Neutrophil (primary cell): Measurements from ENCODE around the gene UGGT2.
"Not testable (repeated sequence)": the region's sequence is repeated elsewhere in the genome, so short reads cannot be mapped to it uniquely, and the experiment has no call there.

ENCODE experiments used
- H3K27ac ChIP-seq: fragments of 200-600 bp; sonication (generic); 2 replicates; pipeline ENCODE4 v1.5.1; 2016; ENCODE audit warnings: mild to moderate bottlenecking, moderate library complexity
- H3K27me3 ChIP-seq: fragments of 200-600 bp; sonication (generic); 2 replicates; pipeline ENCODE4 v1.6.0; 2016; ENCODE audit warnings: mild to moderate bottlenecking
- H3K36me3 ChIP-seq: fragments of 200-600 bp; sonication (generic); 2 replicates; pipeline ENCODE4 v1.5.1; 2017
- H3K4me1 ChIP-seq, 2 experiments: fragments of 200-600 bp in 1 of 2; sonication (generic) in 1 of 2; 1 replicate in 1 of 2; 2 replicates in 1 of 2; pipeline versions ENCODE4 v1.5.1 to v1.6.1; 2013 to 2016; ENCODE audit warnings: low read depth in 1 of 2, low read length in 1 of 2, mild to moderate bottlenecking in 1 of 2, moderate library complexity in 1 of 2; ENCODE audit not compliant: control insufficient read depth in 1 of 2, insufficient read depth in 1 of 2
- H3K4me3 ChIP-seq, 2 experiments: fragments of 200-600 bp in 1 of 2; sonication (generic) in 1 of 2; 1 replicate in 1 of 2; 2 replicates in 1 of 2; pipeline ENCODE4 v1.5.1; 2013 to 2016; ENCODE audit warnings: low read depth in 1 of 2, low read length in 1 of 2, mild to moderate bottlenecking in 1 of 2, moderate library complexity in 1 of 2
- H3K9me3 ChIP-seq: fragments of 200-600 bp; sonication (generic); 2 replicates; pipeline ENCODE4 v1.5.1; 2016
- CTCF ChIP-seq: fragments of 200-600 bp; sonication (generic); IDR thresholded peaks from 2 replicates; pipeline ENCODE4 v1.5.1; 2016; ENCODE audit warnings: antibody characterized with exemption

The UGGT2 gene

GRCh38 chr13:95987841-95988240 is 65.4 kb downstream of the UGGT2 start:
- Histone ChIP-seq H3K27me3 (no peaks in the 10 kb centered on the region), H3K9me3 (no peaks in the 10 kb centered on the region), H3K27ac (no peak overlapping the region), H3K36me3 (no peaks in the 10 kb centered on the region), H3K4me1 (no peaks in the 10 kb centered on the region), H3K4me3 (no peak overlapping the region)
- TF ChIP-seq CTCF, result no peak

GRCh38 chr13:95982144-95982543 is 71.1 kb downstream of the UGGT2 start:
- no peaks in the 10 kb centered on the region for H3K4me1 ChIP-seq

GRCh38 chr13:95972651-95973050 is 80.5 kb downstream of the UGGT2 start:
- H3K9me3 ChIP-seq, H3K4me3 ChIP-seq, H3K27ac ChIP-seq, H3K27me3 ChIP-seq, H3K4me1 ChIP-seq, H3K36me3 ChIP-seq: not testable (repeated sequence)

More at GRCh38 chr13:95982144-95982543, 71.1 kb downstream of the UGGT2 start:
- Histone ChIP-seq H3K27ac (no peak overlapping the region), H3K27me3 (no peaks in the 10 kb centered on the region), H3K9me3 (no peaks in the 10 kb centered on the region), H3K36me3 (no peaks in the 10 kb centered on the region), H3K4me3 (no peak overlapping the region)
- no peak for TF ChIP-seq CTCF

DNA sequence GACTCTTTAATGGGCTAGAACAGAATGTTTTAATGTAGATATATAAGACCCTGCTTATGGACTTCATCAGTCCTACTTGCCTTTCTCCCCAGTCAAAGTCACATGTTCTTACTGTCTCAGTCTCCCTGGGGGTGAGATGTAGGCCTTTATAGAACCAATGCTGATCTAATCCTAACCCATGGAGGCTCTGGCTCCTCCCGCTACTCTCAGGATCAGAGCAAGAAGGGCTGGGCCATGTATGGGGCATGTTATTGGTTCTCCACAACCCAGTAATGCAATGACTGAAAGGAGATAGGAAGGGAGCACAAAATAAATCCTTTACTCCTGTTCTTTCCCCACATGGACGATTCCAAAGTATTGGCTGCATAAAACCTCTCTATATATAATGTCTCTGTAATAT is 82.3 kb downstream of the UGGT2 start:
- Histone ChIP-seq H3K27me3 (no peaks in the 10 kb centered on the region), H3K9me3 (no peaks in the 10 kb centered on the region), H3K27ac (no peak overlapping the region), H3K4me3 (no peak overlapping the region), H3K36me3 (no peaks in the 10 kb centered on the region), H3K4me1 (no peaks in the 10 kb centered on the region)
- TF ChIP-seq CTCF, result no peak

GRCh38 chr13:95968906-95969305 is 84.3 kb downstream of the UGGT2 start:
- H3K4me3 ChIP-seq, result no peak overlapping the region
- no peak for TF ChIP-seq CTCF
- no peaks in the 10 kb centered on the region for H3K27me3 ChIP-seq
- no peak overlapping the region for H3K27ac ChIP-seq
- H3K9me3 ChIP-seq, result no peaks in the 10 kb centered on the region
- H3K4me1 ChIP-seq, result no peaks in the 10 kb centered on the region
- H3K36me3 ChIP-seq, result no peaks in the 10 kb centered on the region

- Histone ChIP-seq H3K4me3 (no peak overlapping the region), H3K36me3 (no peaks in the 10 kb centered on the region), H3K9me3 (peaks cover 6% of the 10 kb centered on the region), H3K4me1 (no peaks in the 10 kb centered on the region), H3K27me3 (no peaks in the 10 kb centered on the region), H3K27ac (no peak overlapping the region)
- no peak for TF ChIP-seq CTCF
Measured at GRCh38 chr13:95957331-95957730, 95.9 kb downstream of the UGGT2 start.
